Lung (tissue), 12 donors: Measurements from ENCODE around the gene ENTPD2. TPM values are rescaled to one million over a fixed set of nuclear protein-coding genes. Genes with fewer than 3 reads are reported as not detected.
A peak's percentile ranks its signal among the peaks of the same experiment; 100 is the strongest.

Experiments
- ATAC-seq: fragments of 200-7000 bp; cut with Tn5 transposase; one replicate; pipeline ENCODE4 v1.9.1; 2020; ENCODE audit warnings: moderate number of reproducible peaks; ENCODE audit not compliant: insufficient read depth, low FRiP score
- DNase-seq, 3 donors: peaks; one replicate each; pipeline ENCODE4 v3.0.0-alpha.2; 2013 to 2017
- H3K27ac ChIP-seq, 2 donors: one replicate each; pipeline ENCODE4 v1.5.1; 2013; ENCODE audit warnings: mild to moderate bottlenecking in 2 of 2, moderate library complexity in 2 of 2, control low read depth in 1 of 2, inconsistent platforms in 1 of 2, low read depth in 1 of 2, low read length in 1 of 2
- H3K27me3 ChIP-seq, 3 donors: one replicate each; pipeline ENCODE4 v1.5.1; 2013; ENCODE audit warnings: low read length in 2 of 3; ENCODE audit not compliant: control insufficient read depth in 3 of 3, insufficient read depth in 3 of 3
- H3K36me3 ChIP-seq, 4 donors: one replicate each; pipeline ENCODE4 v1.5.1; 2013; ENCODE audit warnings: low read length in 4 of 4, mild to moderate bottlenecking in 1 of 4, moderate library complexity in 1 of 4; ENCODE audit not compliant: control insufficient read depth in 4 of 4, insufficient read depth in 4 of 4
- H3K4me1 ChIP-seq, 5 donors: one replicate each; pipeline ENCODE4 v1.5.1; 2013; ENCODE audit warnings: low read length in 5 of 5, mild to moderate bottlenecking in 2 of 5, moderate library complexity in 1 of 5; ENCODE audit not compliant: control insufficient read depth in 5 of 5, insufficient read depth in 5 of 5
- H3K4me3 ChIP-seq: one replicate; pipeline ENCODE4 v1.5.1; 2013; ENCODE audit warnings: mild to moderate bottlenecking, control low read depth, moderate library complexity
- H3K9ac ChIP-seq, 2 donors: one replicate each; pipeline ENCODE4 v1.5.1; 2013; ENCODE audit warnings: low read length in 2 of 2, control low read depth in 1 of 2; ENCODE audit not compliant: insufficient read depth in 1 of 2
- H3K9me3 ChIP-seq, 4 donors: one replicate each; pipeline ENCODE4 v1.5.1; 2013; ENCODE audit warnings: low read length in 3 of 4, mild to moderate bottlenecking in 1 of 4, moderate library complexity in 1 of 4; ENCODE audit not compliant: control insufficient read depth in 4 of 4, insufficient read depth in 3 of 4
- CTCF ChIP-seq: IDR thresholded peaks from 2 replicates; pipeline ENCODE4 v1.5.1; 2012; ENCODE audit warnings: mild to moderate bottlenecking; ENCODE audit errors: control extremely low read depth, extremely low read depth
- WGBS, 2 donors: extraction: QIAGEN DNeasy Blood & Tissue Kit; methylation state at CpG; one replicate each; pipeline ENCODE4 v1.1.7; 2013; 5-methylcytosine and 5-hydroxymethylcytosine counted together
- polyA plus RNA-seq, 2 donors: library from polyadenylated mRNA; stranded (reverse); fragments of 200-250 nt; gene quantifications; one replicate each; pipeline ENCODE4 v1.2.1, GENCODE V29; 2013
- total RNA-seq, 2 donors: library from RNA; depleted of rRNA in 1 of 2; stranded (reverse); fragments of >200 nt in 1 of 2; gene quantifications; one replicate each; pipeline ENCODE4 v1.2.1, GENCODE V29; 2014 to 2021
- donor health status: control.
- donor health status: control.
- donor health status: Bipolar disorder and iron deficiency.
- donor health status: healthy.
- donor health status: DM: yes; HTN: yes; CAD: no.

ENTPD2 gene
- total and polyA plus RNA-seq, 4 donors = 0.39 to 3.2 (median 1.2) TPM

DNA sequence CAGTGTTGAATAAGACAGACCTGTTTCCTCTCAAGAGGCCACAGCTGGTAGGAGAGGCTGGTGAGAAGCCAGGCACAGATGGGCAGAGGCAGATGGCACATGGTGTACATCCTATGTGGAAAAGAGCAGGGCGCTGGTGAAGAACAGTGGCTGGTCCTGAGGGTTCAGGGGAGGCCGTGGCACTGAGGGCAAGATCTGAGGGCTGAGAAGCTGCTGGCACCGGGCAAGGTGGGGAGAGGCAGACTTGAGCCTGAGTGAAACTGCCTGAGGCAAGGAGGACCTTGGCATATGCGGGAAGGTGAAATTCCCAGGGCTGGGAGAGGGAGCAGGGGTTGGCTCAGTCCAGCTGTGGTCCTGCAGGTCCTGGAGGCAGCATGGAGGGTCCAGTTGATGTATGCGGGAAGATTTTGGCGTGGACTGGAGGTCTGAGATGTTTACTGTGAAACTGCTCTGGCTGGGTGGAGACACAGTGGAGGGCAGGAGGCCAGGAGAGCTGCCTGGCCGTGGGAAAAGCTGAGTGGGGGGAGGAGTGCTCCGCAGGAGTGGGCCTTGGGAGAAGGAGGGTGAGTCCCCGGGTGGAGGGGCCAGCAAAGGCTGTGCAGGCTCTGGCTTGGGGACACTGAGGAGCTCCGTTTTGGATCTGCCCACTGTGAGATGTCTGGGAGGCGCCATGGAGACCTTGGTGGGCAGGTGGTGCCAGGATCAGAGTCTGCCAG, 35.5 kb upstream of the ENTPD2 start:
- H3K27ac ChIP-seq = no peak overlapping the region
- 86 to 90% methylated on average over 11 of the region's 11 CpGs for WGBS, 2 donors

DNA sequence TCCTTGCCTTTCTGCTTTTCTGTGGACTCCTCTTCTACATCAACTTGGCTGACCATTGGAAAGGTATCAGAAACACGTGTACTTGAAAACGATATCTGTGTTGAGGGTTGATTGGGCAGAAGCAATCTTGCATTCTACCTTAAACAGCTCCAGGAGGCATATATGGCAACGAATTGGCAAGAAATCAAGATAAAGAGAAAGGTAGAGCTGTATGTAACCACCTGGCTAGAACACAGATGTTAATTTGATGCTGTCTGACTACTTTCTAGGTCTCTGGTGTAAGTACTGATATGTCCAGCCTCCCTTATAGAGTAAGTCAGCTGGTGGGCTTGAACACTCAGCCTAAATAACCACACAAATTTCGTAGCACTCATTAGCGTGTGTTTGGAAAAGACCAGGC, 34.3 kb upstream of the ENTPD2 start:
- TF ChIP-seq CTCF = no peak
- no peaks in the 10 kb centered on the region for H3K9me3 ChIP-seq
- H3K36me3 ChIP-seq = peaks cover 0 to 13% (median 6%) of the 10 kb centered on the region in 4 donors
- peak overlapping the region in 1 of 2 donors; percentile 0 for H3K9ac ChIP-seq
- WGBS, 2 donors = 90 to 97% methylated on average over 5 of the region's 5 CpGs
- H3K27ac ChIP-seq = no peak overlapping the region
- no peak for ATAC-seq
- peaks cover 0 to 14% (median 0%) of the 10 kb centered on the region in 5 donors for H3K4me1 ChIP-seq
- no peak overlapping the region for H3K4me3 ChIP-seq
- H3K27me3 ChIP-seq = no peaks in the 10 kb centered on the region
- no peak for DNase-seq

More for the DNA sequence above, 35.5 kb upstream of the ENTPD2 start:
- Histone ChIP-seq H3K27me3 (no peaks in the 10 kb centered on the region), H3K36me3 (peaks cover 0 to 15% (median 4%) of the 10 kb centered on the region in 4 donors), H3K4me3 (no peak overlapping the region), H3K9me3 (no peaks in the 10 kb centered on the region), H3K4me1 (peaks cover 0 to 14% (median 0%) of the 10 kb centered on the region in 5 donors), H3K9ac (no peak overlapping the region)
- no peak for ATAC-seq
- DNase-seq = no peak
- TF ChIP-seq CTCF = no peak

DNA sequence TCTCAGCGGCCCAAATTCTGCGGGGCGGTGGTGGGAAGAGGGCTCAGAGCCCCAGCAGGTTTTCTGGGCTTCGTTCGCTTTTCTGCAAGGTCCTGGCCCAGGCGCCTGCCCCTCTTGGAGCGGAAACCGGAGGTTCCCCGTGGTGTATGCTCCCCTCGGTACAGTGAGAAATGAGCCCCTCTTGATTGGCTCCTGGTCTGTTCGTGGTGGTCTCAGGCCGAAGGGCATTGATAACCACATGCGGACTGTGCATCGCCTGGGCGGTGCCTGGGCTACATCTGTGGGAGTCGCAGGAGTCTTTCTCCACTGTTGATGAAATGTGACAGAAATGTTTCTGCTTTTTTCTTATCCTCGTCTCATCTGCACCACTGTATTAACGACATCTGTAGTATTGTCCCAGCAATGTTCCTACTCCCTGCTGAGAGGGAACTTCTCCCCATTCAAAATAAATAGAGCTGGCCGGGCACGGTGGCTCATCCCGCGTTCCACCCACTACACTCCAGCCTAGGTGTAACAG, 33.6 kb upstream of the ENTPD2 start:
- peak overlapping the region in 1 of 2 donors; percentile 0 for H3K9ac ChIP-seq
- peak overlapping the region; percentile 91 to 95 for H3K27ac ChIP-seq
- no peaks in the 10 kb centered on the region for H3K27me3 ChIP-seq
- ATAC-seq (no peak), DNase-seq (peak in 2 of 3 donors; percentile 23 to 32)
- peak overlapping the region; percentile 71 for H3K4me3 ChIP-seq
- no peak for TF ChIP-seq CTCF
- WGBS, 2 donors = 9 to 10% methylated on average over 22 of the region's 22 CpGs
- H3K4me1 ChIP-seq = peaks cover 0 to 14% (median 0%) of the 10 kb centered on the region in 5 donors
- peaks cover 0 to 19% (median 5%) of the 10 kb centered on the region in 4 donors for H3K36me3 ChIP-seq
- H3K9me3 ChIP-seq = no peaks in the 10 kb centered on the region
